Activated naive CD4-positive, alpha-beta T cell treated with anti-CD3 and anti-CD28 coated beads, Interleukin-2, amount 10 ng/mL, durations not matched to agents 7 days and 5 days (primary cell): Measurements from ENCODE around the gene GRIN3B.

Experiments used
- CTCF ChIA-PET: fragments of 350-600 bp; sonication (Branson Sonifier 250); formaldehyde crosslinking; loops from one replicate; lab custom pipeline; 2021; ENCODE audit warnings: antibody characterized with exemption; lab: Charles Lee
- DNase-seq: peaks from one replicate; pipeline ENCODE4 v3.0.0-alpha.2; 2020
- H3K27ac Mint-ChIP-seq: one replicate; pipeline ENCODE4 v1.8.0; 2021; ENCODE audit warnings: mild to moderate bottlenecking, moderate library complexity, mixed read lengths
- H3K27me3 Mint-ChIP-seq: one replicate; pipeline ENCODE4 v1.8.0; 2021; ENCODE audit warnings: mild to moderate bottlenecking, mixed read lengths
- H3K36me3 Mint-ChIP-seq: one replicate; pipeline ENCODE4 v1.8.0; 2021; ENCODE audit warnings: mixed read lengths
- H3K4me1 Mint-ChIP-seq: one replicate; pipeline ENCODE4 v1.8.0; 2021; ENCODE audit warnings: mixed read lengths
- H3K4me3 Mint-ChIP-seq: one replicate; pipeline ENCODE4 v1.8.0; 2021; ENCODE audit warnings: mild to moderate bottlenecking, moderate library complexity, mixed read lengths
- H3K9me3 Mint-ChIP-seq: one replicate; pipeline ENCODE4 v1.8.0; 2021; ENCODE audit warnings: mixed read lengths

The GRIN3B gene

GRCh38 chr19:1050989-1051788 is 51.0 kb downstream of the GRIN3B start:
- no peak for DNase-seq
- Mint-ChIP-seq H3K36me3 (peaks cover 17% of the 10 kb centered on the region), H3K27ac (no peak overlapping the region), H3K4me3 (no peak overlapping the region), H3K4me1 (peaks cover 17% of the 10 kb centered on the region), H3K9me3 (no peaks in the 10 kb centered on the region), H3K27me3 (no peaks in the 10 kb centered on the region)
- CTCF ChIA-PET, result no interaction called here

GRCh38 chr19:1051791-1052190 is 51.6 kb downstream of the GRIN3B start:
- no peaks in the 10 kb centered on the region for H3K27me3 Mint-ChIP-seq
- peaks cover 21% of the 10 kb centered on the region for H3K4me1 Mint-ChIP-seq
- H3K27ac Mint-ChIP-seq, result no peak overlapping the region
- no peak overlapping the region for H3K4me3 Mint-ChIP-seq
- peaks cover 22% of the 10 kb centered on the region for H3K36me3 Mint-ChIP-seq
- H3K9me3 Mint-ChIP-seq, result no peaks in the 10 kb centered on the region
- CTCF ChIA-PET, result no interaction called here
- DNase-seq, result no peak

- Mint-ChIP-seq H3K27ac (no peak overlapping the region), H3K4me3 (no peak overlapping the region), H3K9me3 (peaks cover 3% of the 10 kb centered on the region), H3K36me3 (peaks cover 28% of the 10 kb centered on the region), H3K4me1 (peaks cover 25% of the 10 kb centered on the region), H3K27me3 (no peaks in the 10 kb centered on the region)
- DNase-seq, result peak; percentile 24
- CTCF ChIA-PET, result no interaction called here
Measured at GRCh38 chr19:1052349-1052975, 52.2 kb downstream of the GRIN3B start.

- Mint-ChIP-seq H3K27ac (peak overlapping the region; percentile 28), H3K9me3 (peaks cover 3% of the 10 kb centered on the region), H3K27me3 (no peaks in the 10 kb centered on the region), H3K36me3 (peaks cover 34% of the 10 kb centered on the region), H3K4me1 (peaks cover 35% of the 10 kb centered on the region), H3K4me3 (no peak overlapping the region)
- DNase-seq, result no peak
- CTCF ChIA-PET, result interaction anchor here (0.6 to 1.4 kb wide), 2 partner anchors 11 to 141 kb away, joined by 3 read pairs; no protein-coding TSS in a partner anchor
Measured at GRCh38 chr19:1053176-1054101, 53.2 kb downstream of the GRIN3B start.

- H3K4me3 Mint-ChIP-seq, result no peak overlapping the region
- DNase-seq, result no peak
- H3K4me1 Mint-ChIP-seq, result peaks cover 36% of the 10 kb centered on the region
- H3K9me3 Mint-ChIP-seq, result peaks cover 3% of the 10 kb centered on the region
- CTCF ChIA-PET, result interaction anchor here (1.4 kb wide), 1 partner anchor 140 kb away, joined by 3 read pairs; no protein-coding TSS in a partner anchor
- H3K36me3 Mint-ChIP-seq, result peaks cover 33% of the 10 kb centered on the region
- no peak overlapping the region for H3K27ac Mint-ChIP-seq
- no peaks in the 10 kb centered on the region for H3K27me3 Mint-ChIP-seq
Measured at GRCh38 chr19:1054102-1055027, 54.1 kb downstream of the GRIN3B start.

GRCh38 chr19:1055028-1055425 is 54.8 kb downstream of the GRIN3B start:
- CTCF ChIA-PET, result no interaction called here
- H3K4me3 Mint-ChIP-seq, result no peak overlapping the region
- DNase-seq, result no peak
- H3K9me3 Mint-ChIP-seq, result peaks cover 3% of the 10 kb centered on the region
- H3K4me1 Mint-ChIP-seq, result peaks cover 36% of the 10 kb centered on the region
- H3K36me3 Mint-ChIP-seq, result peaks cover 33% of the 10 kb centered on the region
- H3K27me3 Mint-ChIP-seq, result no peaks in the 10 kb centered on the region
- H3K27ac Mint-ChIP-seq, result no peak overlapping the region

- no peaks in the 10 kb centered on the region for H3K27me3 Mint-ChIP-seq
- peaks cover 36% of the 10 kb centered on the region for H3K4me1 Mint-ChIP-seq
- peaks cover 3% of the 10 kb centered on the region for H3K9me3 Mint-ChIP-seq
- no peak overlapping the region for H3K27ac Mint-ChIP-seq
- H3K4me3 Mint-ChIP-seq, result no peak overlapping the region
- DNase-seq, result no peak
- CTCF ChIA-PET, result interaction anchor here (1.6 kb wide), 1 partner anchor 9 kb away, joined by 4 read pairs; no protein-coding TSS in a partner anchor
- peaks cover 33% of the 10 kb centered on the region for H3K36me3 Mint-ChIP-seq
Measured at GRCh38 chr19:1055886-1056620, 55.8 kb downstream of the GRIN3B start.

GRCh38 chr19:1057176-1057855 is 57.1 kb downstream of the GRIN3B start:
- CTCF ChIA-PET, result interaction anchor here (0.7 to 1.6 kb wide), 4 partner anchors 8 to 20 kb away, joined by 3 to 4 read pairs (median 3); no protein-coding TSS in a partner anchor

GRCh38 chr19:1058112-1058511 is 57.9 kb downstream of the GRIN3B start:
- H3K9me3 Mint-ChIP-seq, result peaks cover 4% of the 10 kb centered on the region
- peaks cover 28% of the 10 kb centered on the region for H3K4me1 Mint-ChIP-seq
- DNase-seq, result peak; percentile 46
- no peaks in the 10 kb centered on the region for H3K27me3 Mint-ChIP-seq
- no peak overlapping the region for H3K4me3 Mint-ChIP-seq
- peaks cover 31% of the 10 kb centered on the region for H3K36me3 Mint-ChIP-seq
- H3K27ac Mint-ChIP-seq, result peak overlapping the region; percentile 80
- CTCF ChIA-PET, result interaction anchor here (0.9 to 1.3 kb wide), 3 partner anchors 18 to 29 kb away, joined by 3 read pairs; no protein-coding TSS in a partner anchor

More at GRCh38 chr19:1057176-1057855, 57.1 kb downstream of the GRIN3B start:
- Mint-ChIP-seq H3K36me3 (peaks cover 30% of the 10 kb centered on the region), H3K4me1 (peaks cover 31% of the 10 kb centered on the region), H3K27ac (peak overlapping the region; percentile 80), H3K9me3 (peaks cover 3% of the 10 kb centered on the region), H3K4me3 (no peak overlapping the region), H3K27me3 (no peaks in the 10 kb centered on the region)
- peak; percentile 61 for DNase-seq
